Stimulated activated naive CD8-positive, alpha-beta T cell treated with anti-CD3 and anti-CD28 coated beads, Interleukin-15, Interleukin-2, amounts not matched to agents 100 U/mL and 50 U/mL, for 24 hours (primary cell): ENCODE measurements around the gene SMPD3.

Experiments used
- ATAC-seq: fragments of 150-1000 bp; cut with Tn5 transposase; one replicate; pipeline ENCODE4 v1.10.0; 2021
- DNase-seq: peaks from one replicate; pipeline ENCODE4 v3.0.0; 2021

The SMPD3 gene

DNA sequence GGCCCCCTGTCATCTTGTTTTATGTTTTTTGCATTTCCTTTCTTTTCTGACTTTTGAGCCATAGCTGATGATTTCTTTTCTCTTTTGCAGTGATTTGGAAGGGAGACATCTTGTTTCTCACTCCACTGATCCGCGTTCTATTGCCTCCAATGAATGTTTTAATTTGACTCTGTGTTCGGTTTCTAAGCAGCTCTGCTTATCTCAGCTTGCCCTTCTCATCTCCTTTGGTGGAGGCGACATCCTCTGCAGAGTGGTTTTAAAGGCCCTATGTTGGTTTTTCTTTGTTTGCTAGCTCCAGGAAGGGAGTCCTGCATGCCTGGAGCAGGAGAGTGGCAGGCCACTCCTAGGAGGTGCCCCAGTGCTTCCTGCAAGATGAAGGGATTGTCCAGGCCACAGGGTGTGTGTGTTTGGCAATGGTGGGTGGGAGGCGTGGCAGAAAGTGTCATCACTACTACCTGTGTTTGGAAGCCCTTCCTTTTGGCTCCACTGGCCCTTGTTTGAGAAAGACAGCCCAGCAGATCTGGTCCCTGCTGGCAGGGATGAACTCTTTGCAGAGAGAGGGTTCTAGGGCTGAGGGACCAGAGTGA, 13.6 kb downstream of the SMPD3 start:
- DNase-seq (no peak), ATAC-seq (no peak)

DNA sequence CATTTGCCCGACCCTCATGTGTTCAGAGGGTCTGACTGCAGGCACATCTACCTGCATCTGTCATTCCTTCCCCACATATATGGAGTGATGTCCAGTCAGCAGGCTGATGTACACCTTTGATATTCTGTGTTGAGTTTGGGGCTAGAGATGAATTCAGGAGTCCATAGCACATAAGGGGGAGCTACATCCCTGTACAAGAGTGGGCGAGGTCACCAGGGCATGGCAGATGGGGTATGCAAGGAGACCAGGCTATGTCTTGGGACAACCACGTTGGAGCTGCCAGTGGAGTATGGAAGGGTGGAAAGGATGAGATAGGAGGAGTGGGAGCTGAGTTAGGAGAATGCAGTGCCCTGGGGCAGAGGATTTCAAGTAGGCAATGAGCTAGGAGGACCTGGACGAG, 15.0 kb downstream of the SMPD3 start:
- no peak for DNase-seq
- ATAC-seq: no peak

DNA sequence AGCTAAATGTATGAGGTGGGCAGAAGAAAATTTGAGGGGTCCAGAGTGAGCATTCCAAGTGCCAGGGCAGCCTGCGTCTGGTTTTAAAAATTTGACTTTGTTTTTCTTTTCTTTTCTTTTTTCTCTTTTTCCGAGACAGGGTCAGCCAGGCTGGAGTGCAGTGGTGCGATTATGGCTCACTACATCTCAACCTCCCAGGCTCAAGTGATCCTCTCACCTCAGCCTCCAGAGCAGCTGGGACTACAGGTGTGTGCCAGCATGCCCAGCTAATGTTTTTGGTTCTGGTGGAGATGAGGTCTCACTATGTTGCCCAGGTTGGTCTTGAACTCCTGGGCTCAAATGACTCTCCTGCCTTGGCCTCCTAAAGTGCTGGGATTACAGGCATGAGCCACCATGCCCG, 15.6 kb downstream of the SMPD3 start:
- DNase-seq: no peak
- ATAC-seq: no peak

DNA sequence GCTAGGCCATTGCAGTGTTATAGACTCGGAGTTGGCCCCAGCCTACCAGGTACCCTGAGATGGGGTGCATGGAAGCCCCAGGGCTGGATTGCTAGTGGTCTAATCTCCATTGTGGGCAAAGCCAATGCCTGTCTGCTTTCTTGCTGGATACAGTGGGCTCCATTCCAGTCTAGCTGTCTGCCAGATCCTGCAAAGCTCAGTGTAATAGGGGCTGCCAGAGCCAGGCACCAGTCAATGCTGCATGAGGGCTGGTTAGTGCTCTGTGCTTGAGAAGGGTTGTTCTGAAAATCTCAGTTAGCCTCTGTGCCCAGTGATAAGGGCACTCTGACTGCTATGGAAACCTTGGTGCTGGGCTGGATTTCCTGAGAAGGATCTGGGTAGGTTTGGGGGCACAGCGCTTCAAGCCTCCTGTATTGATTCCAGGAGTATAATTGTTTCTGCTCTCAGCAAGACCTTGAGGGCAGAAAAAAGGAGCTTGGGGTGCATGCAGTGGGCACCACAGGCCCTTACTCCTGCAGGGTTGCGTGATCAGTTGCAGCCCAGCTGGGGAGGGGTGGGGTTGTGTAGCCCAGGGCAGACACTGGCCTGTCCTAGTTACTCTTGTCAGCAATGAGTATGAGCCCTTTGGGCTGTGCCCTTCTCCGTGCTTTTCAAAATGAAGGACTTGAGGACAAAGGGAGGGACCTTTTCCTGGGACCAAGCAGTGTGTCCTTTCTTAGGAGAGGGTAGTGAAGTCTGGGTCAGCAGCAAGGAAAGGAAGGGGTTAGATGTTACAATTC, 19.0 kb downstream of the SMPD3 start:
- ATAC-seq (no peak), DNase-seq (no peak)

DNA sequence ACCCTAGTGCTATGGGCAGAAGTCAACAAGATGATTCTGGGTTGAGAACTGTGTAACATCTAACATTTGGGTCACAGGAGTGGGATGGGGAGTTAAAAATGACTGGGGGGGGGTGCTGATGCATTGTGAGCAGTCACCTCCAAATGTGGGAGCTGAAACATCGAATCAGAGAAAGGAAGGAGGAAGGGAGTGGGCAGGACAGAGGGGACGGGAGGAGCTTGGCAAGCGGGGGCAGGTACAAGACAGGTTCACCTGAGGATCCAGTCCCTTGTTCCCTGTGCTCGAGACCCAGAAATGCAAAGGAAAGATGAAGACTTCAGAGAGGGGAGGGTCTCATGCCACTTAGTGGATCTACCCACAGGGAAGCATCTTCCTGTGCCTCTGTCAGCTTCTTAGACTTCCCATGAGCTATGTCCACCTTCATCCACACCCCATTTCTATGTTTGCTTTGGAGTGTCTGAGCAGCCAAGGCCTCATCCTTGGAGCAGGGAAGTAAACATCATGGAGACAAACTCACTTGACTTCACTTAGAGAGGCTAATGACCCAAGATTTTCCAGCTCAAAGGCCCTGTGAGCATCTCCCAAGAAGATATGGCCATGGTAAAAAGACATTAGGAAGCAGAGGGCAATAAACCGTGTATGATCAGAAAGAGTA, 20.5 kb downstream of the SMPD3 start:
- ATAC-seq (no peak), DNase-seq (no peak)

DNA sequence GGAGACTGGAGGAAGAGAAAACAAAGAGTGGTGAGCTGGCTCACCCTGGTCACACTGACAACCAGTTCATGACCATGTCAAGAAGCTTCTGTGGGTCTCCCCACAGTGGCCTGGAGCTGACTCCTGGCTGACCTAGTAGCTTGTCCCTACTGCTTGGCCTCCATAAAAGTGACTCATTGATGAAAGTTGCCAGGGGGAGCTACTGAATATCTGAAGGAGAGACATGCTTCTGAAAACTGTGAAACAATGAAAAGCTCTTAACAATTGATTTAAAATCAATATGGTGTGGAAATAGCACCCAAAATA, 22.0 kb downstream of the SMPD3 start:
- ATAC-seq (no peak), DNase-seq (no peak)

DNA sequence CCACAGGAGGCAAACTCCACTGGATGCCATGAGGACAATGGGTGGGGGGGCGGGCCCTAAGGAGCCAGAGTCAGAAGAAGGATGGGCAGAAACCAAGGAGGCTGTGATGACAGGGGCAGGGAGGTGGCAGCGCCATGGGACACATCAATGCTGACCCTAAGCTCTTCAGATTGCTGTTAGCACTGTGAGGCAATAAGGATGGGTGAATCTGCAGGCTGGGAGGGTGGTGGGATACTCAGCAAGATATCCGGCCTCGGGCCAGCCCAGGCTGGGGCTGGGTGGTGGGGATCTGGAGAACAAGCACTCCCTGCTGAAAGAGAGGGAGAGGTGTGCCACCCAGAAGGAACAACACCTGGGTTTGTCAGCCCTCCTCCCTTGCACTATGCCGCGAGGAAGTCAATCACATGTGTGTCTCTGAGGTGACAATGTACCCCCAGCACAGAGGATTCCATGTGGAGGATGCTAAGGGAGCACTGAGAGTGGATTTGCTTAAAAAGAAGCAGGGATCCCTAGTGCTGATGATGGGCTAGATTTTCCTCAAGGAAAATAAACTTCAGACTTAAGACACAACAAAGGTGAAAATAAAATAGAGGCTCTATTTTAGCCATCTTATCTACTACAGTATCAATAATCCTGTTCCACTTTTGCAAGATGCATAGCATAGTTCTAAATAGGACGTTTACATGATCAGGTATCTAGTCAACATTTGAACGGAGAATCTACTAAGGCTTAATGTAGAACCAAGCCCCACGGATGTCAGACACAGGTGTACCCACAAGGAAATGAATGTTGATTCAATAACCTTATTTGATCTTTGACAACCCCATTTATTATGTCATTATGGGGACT, 22.6 kb downstream of the SMPD3 start:
- ATAC-seq (no peak), DNase-seq (no peak)

DNA sequence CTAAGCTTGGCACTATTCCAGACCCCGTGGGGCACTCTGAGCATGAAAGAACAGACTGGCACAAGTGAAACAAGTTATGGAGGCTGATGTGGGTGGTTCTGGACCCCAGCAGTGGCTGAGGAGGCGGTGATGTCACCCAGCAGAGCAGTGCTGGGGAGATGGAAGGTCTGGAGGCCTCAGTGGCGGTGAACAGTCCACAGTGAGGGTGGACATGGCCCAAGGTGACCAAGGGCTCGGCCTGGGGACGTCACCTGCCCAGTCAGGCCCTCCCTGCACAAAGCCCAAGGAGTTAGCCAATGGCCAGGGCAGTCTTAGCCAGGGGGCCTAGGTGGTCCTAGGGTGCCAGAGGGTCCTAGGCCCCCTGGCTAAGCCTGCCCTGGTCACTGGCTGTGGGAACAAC, 24.5 kb downstream of the SMPD3 start:
- DNase-seq (no peak), ATAC-seq (no peak)

DNA sequence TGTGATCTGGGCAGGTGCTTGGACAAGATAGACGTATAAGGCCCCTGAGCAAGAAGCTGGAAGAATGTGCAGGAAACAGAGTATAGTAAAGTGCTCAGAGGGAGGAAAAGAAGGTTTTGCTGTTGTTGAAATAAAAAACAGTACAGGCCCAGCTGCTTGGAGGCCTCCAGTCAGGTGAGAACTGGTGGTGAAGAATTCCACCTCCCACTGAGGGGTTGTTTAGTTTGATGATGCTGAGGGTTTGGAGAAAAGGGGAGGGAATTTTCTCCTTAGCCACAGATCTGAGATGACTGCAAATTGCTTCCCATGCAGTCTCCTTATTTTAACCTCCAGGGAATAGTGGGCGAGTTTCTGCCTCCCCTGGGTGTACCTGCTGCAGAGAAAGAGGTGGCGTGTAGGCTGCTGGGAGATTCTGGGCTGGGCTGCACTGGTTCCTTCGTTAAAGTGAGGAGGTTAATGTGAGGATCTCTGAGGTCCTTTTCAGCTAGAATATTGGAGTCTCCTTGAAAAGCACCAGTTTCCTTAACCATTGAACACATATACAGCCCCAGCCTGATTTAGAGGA, 25.8 kb downstream of the SMPD3 start:
- no peak for ATAC-seq

DNA sequence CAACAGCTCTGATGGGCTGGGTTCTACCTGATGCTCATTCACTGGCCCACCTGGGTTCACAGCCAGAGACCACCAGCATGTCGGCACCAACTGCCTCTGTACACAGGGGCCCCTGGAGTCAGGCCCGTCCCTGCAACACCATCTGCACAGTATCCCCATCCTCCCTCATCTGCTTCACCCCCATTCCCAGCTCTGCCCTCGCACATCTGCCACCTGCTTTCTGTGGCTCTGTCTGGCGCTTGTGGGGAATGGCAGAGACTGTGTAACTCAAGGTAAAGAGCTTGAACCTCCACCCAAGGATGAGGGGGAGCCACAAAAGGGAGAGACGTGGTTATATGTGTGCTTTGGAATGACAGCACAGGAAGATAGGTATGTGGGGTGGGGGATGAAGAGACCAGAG, 27.2 kb downstream of the SMPD3 start:
- no peak for DNase-seq
- ATAC-seq: no peak

More for the DNA sequence above, 25.8 kb downstream of the SMPD3 start:
- no peak for DNase-seq

DNA sequence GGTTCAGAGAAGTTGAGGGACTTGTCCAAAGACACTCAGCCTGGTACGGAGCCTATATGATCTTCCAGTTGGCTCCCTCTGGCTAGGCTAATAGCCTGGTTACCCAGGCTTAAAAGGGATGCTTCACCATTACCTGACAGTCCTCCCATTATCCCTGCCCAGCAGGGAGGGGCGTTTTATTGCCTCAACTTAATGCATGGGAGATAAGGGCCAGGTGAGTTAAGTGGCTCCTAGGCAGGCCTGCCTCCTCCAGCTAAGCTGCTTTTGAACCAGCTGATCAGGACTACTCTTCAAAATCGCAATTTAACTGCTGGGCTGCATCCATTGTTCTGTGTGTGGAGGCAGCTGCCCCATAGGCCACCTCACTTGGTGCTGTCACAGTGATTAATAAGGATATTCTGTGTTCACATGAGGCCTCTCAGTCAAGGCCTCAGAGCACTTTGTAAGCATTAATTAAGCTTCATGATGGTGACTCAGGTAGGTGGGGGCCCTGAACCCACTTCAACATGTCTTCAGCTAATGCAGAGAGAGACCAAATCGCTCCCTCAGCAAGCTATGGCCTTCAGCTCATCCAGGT, 27.9 kb downstream of the SMPD3 start:
- DNase-seq: no peak
- ATAC-seq: no peak

DNA sequence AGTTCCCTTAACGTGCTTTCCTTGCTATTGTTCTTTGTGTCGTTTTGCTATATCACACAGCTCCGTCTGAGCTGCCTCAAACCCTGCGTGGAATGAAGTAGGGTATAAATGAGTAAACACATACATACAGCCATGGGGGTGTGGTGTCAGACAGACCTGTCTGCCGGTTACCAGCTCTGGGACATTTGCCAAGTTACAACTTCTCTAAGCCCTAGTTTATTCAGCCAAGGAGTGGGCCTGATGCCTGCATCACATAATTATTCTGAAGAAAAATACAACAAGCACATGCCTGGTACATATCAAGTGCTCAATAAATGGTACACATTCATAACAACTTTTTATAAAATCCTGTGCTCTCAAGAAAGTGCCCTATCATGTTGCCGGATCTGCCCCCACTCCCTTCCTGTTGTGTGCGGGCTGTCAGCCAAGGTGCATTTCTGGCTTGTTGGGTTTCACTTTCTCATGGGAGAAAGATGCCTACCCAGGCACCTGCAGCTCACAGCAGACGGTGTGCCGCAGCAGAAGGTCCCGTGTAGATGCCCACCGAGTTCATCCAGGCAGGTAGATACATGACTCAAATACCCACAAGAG, 30.5 kb downstream of the SMPD3 start:
- ATAC-seq: peak; percentile 83
- peak; percentile 56 for DNase-seq

DNA sequence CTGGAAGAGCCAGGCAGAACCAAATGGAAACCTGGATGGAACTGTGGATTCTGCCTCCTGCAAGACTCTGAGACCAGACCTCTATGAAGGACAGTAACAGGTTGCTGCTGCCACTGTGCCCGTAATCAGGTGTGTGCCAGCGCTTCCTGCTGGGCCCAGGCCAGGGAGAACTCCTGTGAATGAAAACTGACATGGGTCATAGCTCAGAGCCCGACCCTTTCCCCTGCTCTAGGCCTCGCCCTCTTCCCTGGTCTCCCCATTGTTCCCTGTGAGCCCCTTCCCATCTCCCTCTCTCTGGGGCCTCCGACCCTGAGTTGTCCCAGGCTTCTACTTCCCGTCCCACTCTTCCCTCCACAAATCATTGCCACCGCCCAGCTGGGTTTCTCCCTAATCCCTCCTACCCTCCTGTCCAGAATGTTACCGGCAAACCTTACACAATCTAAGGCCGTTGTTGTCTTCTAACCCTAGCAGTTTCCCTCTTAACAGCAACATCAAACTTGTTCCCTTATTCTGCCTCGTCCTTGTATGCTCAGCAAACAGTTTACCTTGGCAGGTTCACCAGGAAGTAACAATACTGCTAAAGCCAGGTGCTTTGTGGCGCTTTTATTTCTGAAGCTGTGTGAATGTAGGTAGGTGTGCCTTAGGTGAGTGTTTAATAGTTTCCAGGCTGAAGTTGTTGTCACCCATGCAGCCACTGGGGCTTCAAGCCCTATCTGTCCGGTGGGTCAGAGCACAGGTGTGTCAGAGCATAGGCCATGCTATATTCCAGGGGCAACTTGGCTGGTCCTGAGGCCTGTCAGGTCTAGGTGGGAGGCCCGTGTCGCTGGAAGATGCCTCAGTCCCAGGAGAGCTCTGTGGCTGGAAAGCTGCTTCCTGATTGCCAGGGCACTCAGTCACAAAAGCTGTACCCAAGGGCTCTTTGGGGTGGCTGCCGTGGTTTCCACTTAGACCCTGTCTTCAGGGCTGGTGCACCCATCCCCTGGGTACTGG, 32.0 kb downstream of the SMPD3 start:
- DNase-seq: no peak
- ATAC-seq: no peak

DNA sequence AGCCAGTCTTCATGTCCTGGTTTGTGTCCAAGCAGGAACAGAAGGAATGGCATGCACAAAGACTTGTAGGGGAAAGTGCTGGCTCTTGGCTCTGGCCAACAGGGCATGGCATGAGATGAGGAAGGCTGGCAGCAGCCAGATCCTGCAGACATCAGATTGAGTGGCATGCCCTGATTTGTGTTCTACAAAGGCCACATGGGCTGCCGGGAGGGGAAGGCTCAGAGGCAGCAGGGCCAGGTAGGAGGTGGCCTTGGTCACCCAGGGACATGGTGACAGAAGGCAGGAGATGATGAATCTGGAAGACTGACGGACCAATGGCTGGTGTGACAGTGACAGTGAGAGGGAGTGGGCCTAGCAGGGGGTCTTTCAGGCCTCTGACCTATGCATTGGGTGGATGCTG, 33.7 kb downstream of the SMPD3 start:
- ATAC-seq (no peak), DNase-seq (no peak)

DNA sequence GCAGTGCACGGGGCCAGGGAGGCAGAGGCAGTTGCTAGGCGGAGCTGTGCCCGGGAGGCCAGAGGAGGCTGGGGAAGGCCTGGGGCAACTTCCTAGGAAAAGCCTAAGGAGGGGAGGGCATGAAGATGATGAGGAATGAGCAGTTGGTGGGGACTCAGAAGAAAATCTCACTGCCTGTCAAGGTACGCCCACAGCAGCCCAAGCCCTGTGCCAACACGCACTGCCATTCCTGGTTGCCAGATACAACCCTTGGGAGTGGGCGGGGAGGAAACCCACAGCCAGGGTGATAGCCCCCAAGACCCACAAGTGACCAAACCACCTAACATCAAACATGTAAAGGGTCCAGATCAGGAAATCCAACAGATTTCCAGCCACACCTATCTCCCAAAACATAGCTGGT, 36.2 kb downstream of the SMPD3 start:
- ATAC-seq: no peak
- DNase-seq: no peak

DNA sequence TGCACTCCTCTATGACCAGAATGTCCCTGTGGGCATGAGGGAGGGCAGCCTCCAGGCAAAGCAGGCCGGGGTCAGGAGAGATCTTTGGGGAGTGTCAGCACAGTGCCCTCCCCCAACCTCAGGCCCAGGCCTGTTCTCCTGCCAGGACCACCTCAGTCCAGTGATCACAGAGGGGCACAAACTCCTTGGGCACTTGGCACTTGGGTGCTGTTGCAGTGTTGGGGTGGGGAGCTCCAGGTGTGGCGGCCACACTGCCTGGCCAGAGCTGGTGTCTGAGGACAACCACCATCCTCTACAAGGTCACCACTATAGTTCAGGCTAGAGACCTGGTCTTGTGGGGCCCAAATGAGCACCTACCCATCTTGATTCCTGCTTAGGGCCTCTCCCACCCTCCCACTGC, 37.2 kb downstream of the SMPD3 start:
- no peak for DNase-seq
- ATAC-seq: no peak

DNA sequence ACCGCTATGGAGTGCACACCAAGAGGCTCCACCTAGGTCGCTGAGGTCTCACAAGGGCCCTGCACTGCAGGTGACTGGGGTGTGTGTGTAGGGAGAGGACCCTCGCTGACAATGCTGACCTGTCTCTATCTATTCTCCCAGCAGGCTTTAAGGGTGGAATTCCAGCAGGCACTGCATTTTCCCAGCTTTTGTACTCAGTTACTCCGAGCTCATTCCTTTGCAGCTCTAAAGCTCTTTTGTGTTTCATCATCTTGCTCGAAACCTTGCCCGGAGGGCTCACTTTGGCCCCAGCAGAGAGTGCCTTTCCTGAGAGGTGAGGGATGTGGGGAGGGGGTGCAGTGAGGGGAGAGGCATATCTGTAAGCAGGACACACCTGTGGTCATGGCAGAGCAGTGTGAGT, 39.3 kb downstream of the SMPD3 start:
- no peak for ATAC-seq

DNA sequence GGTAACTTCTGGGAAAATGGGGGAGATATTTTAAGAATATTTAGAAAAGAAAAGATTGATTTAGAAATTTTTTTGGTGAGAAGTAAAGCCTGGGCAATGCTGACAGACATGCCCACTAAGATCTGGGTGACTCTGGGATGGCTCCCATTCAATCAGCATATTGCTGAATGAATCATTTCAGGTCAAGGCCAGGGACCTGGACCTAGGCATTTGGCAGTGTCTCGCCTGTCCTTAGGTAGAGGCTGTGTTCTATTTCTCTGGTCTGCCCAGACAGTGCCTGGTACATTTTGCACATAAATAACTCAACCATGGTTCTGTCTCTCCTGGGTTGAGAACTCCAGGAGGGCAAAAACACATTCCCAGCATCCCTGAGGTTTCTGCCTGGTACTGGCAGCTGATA, 39.9 kb downstream of the SMPD3 start:
- ATAC-seq (no peak), DNase-seq (no peak)

More for the DNA sequence above, 39.3 kb downstream of the SMPD3 start:
- no peak for DNase-seq

DNA sequence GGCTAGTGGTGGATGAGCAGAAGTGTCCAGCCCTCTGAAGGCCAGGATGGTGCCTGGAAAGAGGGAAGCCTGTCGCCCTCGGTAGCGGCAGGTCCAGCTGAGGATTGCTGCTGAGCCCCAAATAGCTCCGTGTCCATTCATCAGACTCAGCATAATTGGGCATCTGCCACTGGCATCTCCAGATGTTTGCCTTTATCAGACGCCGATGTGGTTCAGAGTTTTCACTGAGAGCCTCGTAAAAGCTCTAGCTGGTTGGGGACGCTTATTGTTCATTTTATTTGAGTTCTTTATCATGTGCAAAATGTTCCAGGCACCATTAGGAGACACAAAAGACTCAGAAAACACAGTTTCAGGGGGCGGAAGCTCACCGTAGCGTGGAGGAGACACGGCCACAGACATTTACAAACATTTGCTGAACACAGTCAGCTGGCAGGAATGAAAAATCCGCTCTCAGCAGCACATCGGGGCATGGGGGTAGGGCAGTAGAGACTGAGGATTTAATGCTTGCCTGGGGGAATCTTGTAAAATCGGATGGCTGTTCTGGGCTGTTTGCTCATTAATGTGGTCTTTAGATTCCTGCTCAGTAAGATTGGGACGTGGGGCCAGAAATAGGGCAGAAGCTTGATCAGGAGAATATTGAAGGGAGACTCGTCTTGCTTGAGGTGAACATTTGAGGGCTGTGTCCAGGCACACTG, 41.7 kb downstream of the SMPD3 start:
- no peak for ATAC-seq
- no peak for DNase-seq
